GM12801 (cell line): Measurements from ENCODE around the gene L3MBTL2.

ENCODE experiments used
- CTCF ChIP-seq: IDR thresholded peaks from one replicate; pipeline ENCODE4 v1.5.1; 2011; ENCODE audit warnings: control low read depth; ENCODE audit not compliant: insufficient read length; ENCODE audit errors: extremely low read depth

L3MBTL2 gene

DNA sequence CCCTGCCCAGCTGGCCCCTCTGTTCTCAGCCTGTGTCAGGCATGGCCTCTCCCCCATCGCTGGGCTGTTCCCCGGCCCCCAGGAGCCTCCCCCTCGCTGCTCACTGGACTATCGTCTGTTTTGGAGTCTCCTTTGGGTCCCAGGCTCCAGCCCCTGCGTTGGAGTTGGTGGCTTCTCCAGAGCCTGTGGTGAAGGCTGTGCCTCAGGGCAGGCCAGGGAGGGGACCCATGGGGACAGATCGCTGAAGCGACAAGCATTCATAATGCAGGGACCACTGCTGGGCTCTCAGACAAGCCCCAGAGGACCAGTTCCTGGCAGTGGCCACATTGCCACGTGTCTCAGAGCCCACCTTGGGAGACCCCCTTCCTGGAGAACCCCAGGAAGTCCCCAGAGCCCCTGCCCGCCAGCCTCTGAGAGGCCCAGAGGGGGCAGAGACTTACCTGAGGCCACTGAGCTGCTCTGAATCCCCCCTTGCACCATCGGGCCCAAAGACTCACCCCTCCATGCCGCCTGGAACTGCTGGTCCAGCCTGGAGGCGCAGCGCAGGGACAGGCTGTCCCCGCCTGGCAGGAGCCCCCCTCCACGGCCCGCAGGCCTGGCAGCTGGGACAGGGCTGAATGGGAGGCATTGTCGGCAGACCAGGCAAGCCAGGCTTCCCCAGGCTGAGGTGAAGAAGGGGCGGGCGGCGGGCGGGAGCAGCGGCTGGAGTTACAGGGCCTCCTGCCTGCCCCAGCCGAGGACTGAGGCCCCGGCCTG, 35.4 kb downstream of the L3MBTL2 start, which contains the start of gene CHADL:
TSS of gene CHADL (minus strand) at position 555 of the 756 bp plus-strand sequence. CDS start at position 505, 50 bp downstream.
- TF ChIP-seq CTCF, result no peak

DNA sequence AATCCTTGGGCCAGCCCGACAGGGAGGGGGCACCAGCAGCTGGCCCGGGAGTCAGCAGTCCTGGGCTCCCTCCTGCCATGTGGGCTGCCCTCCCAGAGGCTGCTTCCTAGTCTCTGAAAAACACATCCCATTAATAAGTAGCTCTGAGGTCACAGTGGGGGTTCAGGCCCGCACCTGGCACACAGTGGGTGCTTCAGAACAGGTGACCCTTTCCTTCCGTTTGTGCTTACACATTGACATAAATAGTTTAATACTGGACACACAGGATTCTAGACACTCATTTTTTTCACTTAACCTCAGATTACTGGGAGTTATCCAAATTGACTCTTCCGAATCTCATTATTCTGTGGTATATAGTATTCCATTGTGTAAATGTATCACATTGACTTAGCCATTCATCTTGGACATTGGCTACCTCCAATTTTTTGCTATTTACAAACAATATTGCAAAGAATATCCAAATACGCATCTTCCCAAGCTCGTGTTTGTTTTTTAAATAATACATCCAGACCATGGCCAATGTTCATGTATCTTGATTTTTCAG, 36.1 kb downstream of the L3MBTL2 start:
- TF ChIP-seq CTCF, result no peak

DNA sequence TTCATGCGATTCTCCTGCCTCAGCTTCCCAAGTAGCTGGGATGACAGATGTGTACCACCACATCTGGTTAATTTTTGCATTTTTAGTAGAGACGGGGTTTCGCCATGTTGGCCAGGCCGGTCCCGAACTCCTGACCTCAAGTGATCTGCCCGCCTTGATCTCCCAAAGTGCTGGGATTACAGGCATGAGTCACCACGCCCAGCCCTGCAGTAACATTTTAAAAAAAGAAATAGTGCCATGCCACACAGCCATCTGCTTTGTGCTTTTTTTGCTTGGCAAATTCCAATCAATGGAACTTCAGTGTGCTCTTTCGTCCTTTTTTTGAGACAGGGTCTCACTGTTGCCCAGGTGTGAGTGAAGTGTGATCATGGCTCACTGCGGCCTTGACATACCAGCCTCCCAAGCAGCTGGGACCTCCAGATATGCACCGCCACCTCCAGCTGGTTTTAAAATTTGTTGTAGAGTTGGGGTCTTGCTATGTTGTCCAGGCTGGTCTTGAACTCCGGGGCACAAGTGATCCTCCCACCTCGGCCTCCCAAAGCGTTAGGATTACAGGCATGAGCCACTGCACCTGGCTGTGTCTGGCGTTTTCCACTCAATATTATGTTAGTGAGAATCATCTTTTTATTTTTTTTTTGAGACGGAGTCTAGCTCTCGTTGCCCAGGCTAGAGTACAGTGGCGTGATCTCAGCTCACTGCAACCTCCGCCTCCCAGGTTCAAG, 37.4 kb downstream of the L3MBTL2 start:
- TF ChIP-seq CTCF, result no peak

DNA sequence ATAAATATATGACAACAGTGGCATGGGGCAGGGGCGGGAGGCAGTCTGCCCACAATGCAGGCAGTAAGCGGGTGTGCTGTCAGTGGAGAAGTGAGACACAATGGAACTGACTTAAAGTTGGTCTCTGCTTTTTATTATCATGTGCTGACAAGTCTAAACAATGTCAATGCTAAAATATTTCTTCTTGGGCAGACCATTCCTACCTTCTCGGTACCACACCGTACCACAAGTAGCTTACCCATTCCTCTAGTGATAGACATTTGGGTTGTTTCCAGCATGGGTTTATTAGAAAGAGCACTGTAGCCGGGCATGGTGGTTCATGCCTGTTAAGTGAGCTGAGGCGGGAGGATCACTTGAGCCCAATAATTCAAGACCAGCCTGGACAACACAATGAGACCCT, 38.2 kb downstream of the L3MBTL2 start:
- TF ChIP-seq CTCF, result no peak

DNA sequence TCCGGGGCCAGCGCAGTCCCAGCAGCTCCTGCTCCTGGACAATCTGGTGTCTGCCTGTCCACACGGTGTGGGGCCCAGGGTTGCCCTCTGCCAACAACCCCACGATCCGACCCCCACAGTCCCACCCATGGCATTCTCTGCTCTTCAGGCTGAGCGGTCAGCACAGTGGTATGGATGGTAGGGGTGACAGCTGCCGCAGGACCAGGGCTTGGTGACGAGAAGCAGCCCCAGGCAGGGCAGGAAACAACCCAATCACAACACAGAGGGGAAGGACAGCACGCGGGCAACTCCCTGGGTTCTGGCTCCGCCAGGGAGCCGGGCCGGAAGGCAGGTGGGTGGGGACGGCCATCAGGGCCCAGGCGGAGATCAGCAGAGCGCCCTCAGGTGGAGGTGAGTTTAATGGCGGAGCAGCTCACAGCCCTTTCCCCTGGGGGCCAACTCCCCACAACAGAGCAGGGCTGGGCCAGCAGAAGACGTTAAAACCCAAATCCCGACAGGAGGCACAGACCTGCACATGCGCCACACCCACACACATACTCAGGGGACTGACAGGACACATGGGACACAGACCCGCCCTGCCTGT, 40.9 kb downstream of the L3MBTL2 start:
- TF ChIP-seq CTCF, result no peak

DNA sequence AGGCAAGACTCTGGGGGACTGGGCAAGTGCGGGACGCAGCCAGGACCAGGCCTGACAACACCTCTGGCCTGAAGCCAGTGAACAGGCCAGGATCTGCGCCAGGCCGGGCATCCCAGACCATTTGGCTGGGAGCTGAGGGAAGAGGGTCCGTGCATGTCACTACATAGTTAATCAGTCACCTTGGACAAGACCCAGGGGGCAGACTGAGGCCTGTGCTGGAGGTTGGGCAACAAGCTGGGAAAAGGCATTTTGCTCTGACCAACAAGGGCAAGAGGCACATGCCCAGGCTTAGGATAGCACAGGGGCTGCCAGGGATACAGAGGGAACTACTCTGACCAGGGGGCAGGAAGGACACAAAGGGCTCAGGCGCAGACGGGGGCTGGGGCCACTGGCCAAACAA, 42.6 kb downstream of the L3MBTL2 start:
- TF ChIP-seq CTCF, result no peak

DNA sequence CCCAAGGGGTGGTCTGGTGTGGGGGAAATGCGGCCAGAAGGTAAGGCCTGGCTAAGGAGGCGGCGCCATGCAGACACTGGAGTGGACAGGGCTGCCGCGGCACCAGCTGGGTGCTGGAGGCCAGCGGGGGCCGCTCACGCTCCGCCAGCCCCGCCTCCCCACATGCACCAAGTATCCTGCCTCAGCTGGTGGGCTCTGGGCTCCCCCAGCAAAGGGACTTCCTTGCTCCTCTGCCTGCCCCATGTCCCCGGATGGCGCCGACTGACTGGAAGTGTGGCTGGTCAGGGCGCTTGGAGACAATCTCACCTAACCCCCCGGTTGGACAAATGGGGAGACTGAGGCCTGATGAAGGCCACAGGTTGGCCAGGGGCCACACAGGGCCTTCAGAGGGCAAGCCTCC, 43.2 kb downstream of the L3MBTL2 start:
- TF ChIP-seq CTCF, result no peak
